GM21717 (cell line): ENCODE measurements around the gene KIR3DL3.
"Not testable (repeated sequence)": the region's sequence is repeated elsewhere in the genome, so short reads cannot be mapped to it uniquely, and the experiment has no call there.

Source experiments
- ATAC-seq: cut with Tn5 transposase; IDR thresholded peaks from one replicate; pipeline ENCODE4 v1.9.1; 2021; ENCODE audit warnings: mild to moderate bottlenecking, moderate library complexity; ENCODE audit not compliant: unreplicated experiment

Gene KIR3DL3

GRCh38 chr19:54775830-54776229 is 51.6 kb downstream of the KIR3DL3 start:
- not testable (repeated sequence) for ATAC-seq

GRCh38 chr19:54777851-54778250 is 53.6 kb downstream of the KIR3DL3 start:
- ATAC-seq: not testable (repeated sequence)

GRCh38 chr19:54778896-54779295 is 54.7 kb downstream of the KIR3DL3 start:
- not testable (repeated sequence) for ATAC-seq

GRCh38 chr19:54782916-54783315 is 58.7 kb downstream of the KIR3DL3 start:
- ATAC-seq: not testable (repeated sequence)
